ENCODE results near the gene ENC1. TPM values are rescaled to one million over a fixed set of nuclear protein-coding genes. Genes with fewer than 3 reads are reported as not detected.
A peak's percentile ranks its signal among the peaks of the same experiment; 100 is the strongest.

Gene ENC1
- polyA plus RNA-seq, 1 of the 3 experiments (the other 2 are of a cell fraction), result 20.3 TPM

DNA sequence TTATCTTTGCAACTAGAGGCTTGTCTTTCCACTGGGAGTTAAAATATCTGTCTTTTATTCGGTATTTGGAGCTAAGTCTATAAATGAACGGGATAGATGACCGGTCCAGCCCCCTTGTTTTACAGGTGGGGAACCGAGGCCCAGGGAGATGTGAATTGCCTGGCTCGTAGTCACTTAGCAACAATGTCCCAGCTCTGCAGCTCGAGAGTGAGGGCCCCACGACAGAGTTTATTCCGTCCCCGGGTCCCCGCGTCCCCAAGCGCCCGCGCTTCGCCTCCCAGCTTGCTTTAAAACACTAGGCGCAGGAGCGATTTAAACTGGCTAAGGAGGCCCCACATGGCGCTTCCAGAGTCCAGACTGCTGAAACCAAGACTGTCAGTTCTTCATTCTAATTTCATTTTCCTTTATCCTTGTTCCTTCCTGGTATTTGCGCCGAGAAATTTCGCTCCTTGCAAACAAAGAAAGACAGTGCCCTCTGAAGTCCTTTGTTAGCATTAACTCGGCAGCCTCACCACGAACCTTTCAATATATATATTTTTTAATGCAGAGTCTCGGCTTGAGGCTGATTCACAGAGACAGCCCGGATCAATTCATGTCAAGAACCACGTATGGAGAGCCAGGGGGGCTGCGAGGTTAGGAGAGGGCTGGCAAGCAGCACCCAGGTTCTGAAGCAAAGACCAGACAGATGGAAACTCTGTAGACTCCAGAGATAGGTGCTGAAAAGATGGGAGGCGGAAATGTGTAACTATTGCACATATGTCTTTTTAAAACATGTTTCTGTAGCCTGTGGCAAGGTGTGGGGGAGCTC is 1.4 kb upstream of the ENC1 start:
- peak overlapping the region; percentile 90 to 94 for H3K27ac ChIP-seq (ENCODE audit: low read depth in 2 of 2, low read length in 1 of 2)
- TF ChIP-seq FOSL2 (IDR thresholded peaks at IDR 0.05; ENCODE audit: borderline replicate concordance, low read depth) (no peak; the same call in 1 of the 2 replicates), RAD21 (IDR thresholded peaks at IDR 0.05; ENCODE audit: low read length) (peak; percentile 92), RCOR1 (IDR thresholded peaks at IDR 0.05; ENCODE audit: low read length) (no peak), PBX3 (IDR thresholded peaks at IDR 0.05) (peak; percentile 5; the same call in 1 of the 2 replicates), SMC3 (IDR thresholded peaks at IDR 0.05; ENCODE audit: low read depth, low read length) (peak; percentile 82), POLR2AphosphoS5 (IDR thresholded peaks at IDR 0.05; ENCODE audit: low read depth, low read length) (0 out of 2 replicates have a peak, but pooled peaks have one; percentile 3), EP300 (IDR thresholded peaks at IDR 0.05; ENCODE audit: borderline replicate concordance in 1 of 2, low read depth in 1 of 2, low read length in 1 of 2) (no peak), CTCF (IDR thresholded peaks at IDR 0.05) (peak; percentile 81), TAF1 (IDR thresholded peaks at IDR 0.05; ENCODE audit: borderline replicate concordance, low read depth, low read length) (0 out of 2 replicates have a peak, but pooled peaks have one; percentile 7), TCF12 (IDR thresholded peaks at IDR 0.05) (no peak)
- TF ChIP-seq, protein P1, sequence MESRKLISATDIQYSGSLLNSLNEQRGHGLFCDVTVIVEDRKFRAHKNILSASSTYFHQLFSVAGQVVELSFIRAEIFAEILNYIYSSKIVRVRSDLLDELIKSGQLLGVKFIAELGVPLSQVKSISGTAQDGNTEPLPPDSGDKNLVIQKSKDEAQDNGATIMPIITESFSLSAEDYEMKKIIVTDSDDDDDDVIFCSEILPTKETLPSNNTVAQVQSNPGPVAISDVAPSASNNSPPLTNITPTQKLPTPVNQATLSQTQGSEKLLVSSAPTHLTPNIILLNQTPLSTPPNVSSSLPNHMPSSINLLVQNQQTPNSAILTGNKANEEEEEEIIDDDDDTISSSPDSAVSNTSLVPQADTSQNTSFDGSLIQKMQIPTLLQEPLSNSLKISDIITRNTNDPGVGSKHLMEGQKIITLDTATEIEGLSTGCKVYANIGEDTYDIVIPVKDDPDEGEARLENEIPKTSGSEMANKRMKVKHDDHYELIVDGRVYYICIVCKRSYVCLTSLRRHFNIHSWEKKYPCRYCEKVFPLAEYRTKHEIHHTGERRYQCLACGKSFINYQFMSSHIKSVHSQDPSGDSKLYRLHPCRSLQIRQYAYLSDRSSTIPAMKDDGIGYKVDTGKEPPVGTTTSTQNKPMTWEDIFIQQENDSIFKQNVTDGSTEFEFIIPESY (IDR thresholded peaks at IDR 0.05; ENCODE audit: borderline replicate concordance, low read depth), result no peak
- POLR2A ChIA-PET, result no interaction called here

More for the DNA sequence above, 1.4 kb upstream of the ENC1 start:
- Histone ChIP-seq H3K4me3 (ENCODE audit: low read depth in 2 of 2, low read length in 1 of 2) (peak overlapping the region; percentile 84 to 87), H3F3A (replicated peaks; ENCODE audit: insufficient read depth) (peaks cover 38% of the 10 kb centered on the region), H4K20me1 (ENCODE audit: insufficient read depth) (peaks cover 20% of the 10 kb centered on the region), H3K27me3 (ENCODE audit: insufficient read depth) (no peaks in the 10 kb centered on the region), H3K79me2 (ENCODE audit: insufficient read depth) (peaks cover 34% of the 10 kb centered on the region), H3K9ac (peak overlapping the region; percentile 94), H3K9me2 (no peaks in the 10 kb centered on the region), H3K36me3 (replicated peaks in 1 of 2; ENCODE audit: control insufficient read depth in 1 of 2, insufficient read depth in 2 of 2, low read length in 1 of 2) (peaks cover 0 to 5% of the 10 kb centered on the region in 2 experiments), H3K4me2 (peak overlapping the region; percentile 96), H3K4me1 (ENCODE audit: control insufficient read depth in 1 of 2, insufficient read depth in 2 of 2, low read depth in 1 of 2, low read length in 1 of 2) (peaks cover 25 to 26% of the 10 kb centered on the region in 2 experiments), H3K9me3 (no peaks in the 10 kb centered on the region), H2AFZ (ENCODE audit: low read depth) (peak overlapping the region; percentile 93)
- WGBS (ENCODE audit: low lambda C conversion rate), result 6% methylated on average over 28 of the region's 28 CpGs
- CTCF ChIA-PET, result interaction anchor here (0.5 to 9.2 kb wide), 42 partner anchors 8 to 850 kb away, joined by 3 to 124 read pairs (median 4); no protein-coding TSS in a partner anchor
- peak; percentile 44 for DNase-seq
